WERI-Rb-1 (cell line): ENCODE measurements around the gene TSPAN18.
A peak's percentile ranks its signal among the peaks of the same experiment; 100 is the strongest.

Experiments
- DNase-seq: peaks from one replicate; pipeline ENCODE4 v3.0.0-alpha.2; 2020
- H3K27ac ChIP-seq: fragments of 250-450 bp; sonication (Bioruptor Pico); 2 replicates; pipeline ENCODE4 v1.5.1; 2020; ENCODE audit warnings: mild to moderate bottlenecking, moderate library complexity
- H3K27me3 ChIP-seq: fragments of 250-450 bp; sonication (Bioruptor Pico); 2 replicates; pipeline ENCODE4 v1.5.1; 2021; ENCODE audit warnings: mild to moderate bottlenecking, low read depth, moderate library complexity; ENCODE audit not compliant: insufficient read depth, severe bottlenecking
- H3K36me3 ChIP-seq: fragments of 250-450 bp; sonication (Bioruptor Pico); 2 replicates; pipeline ENCODE4 v1.5.1; 2020; ENCODE audit warnings: mild to moderate bottlenecking, moderate library complexity
- H3K4me3 ChIP-seq: 2 replicates; pipeline ENCODE4 v1.5.1; 2011; ENCODE audit warnings: low read depth, mild to moderate bottlenecking, control low read depth, low read length
- H3K9me3 ChIP-seq: fragments of 250-450 bp; sonication (Bioruptor Pico); 2 replicates; pipeline ENCODE4 v1.5.1; 2021; ENCODE audit warnings: mild to moderate bottlenecking, moderate library complexity; ENCODE audit not compliant: severe bottlenecking
- CTCF ChIP-seq: IDR thresholded peaks from 2 replicates; pipeline ENCODE4 v1.5.1; 2011; ENCODE audit warnings: low read depth, mild to moderate bottlenecking, control low read depth, inconsistent platforms, low read length

TSPAN18 gene

GRCh38 chr11:44875037-44875436, 148.3 kb downstream of the TSPAN18 start:
- H3K27me3 ChIP-seq: no peaks in the 10 kb centered on the region
- 0 out of 2 replicates have a peak overlapping the region, but pooled peaks have one; percentile 11 for H3K27ac ChIP-seq
- DNase-seq: peak; percentile 36
- no peak overlapping the region for H3K4me3 ChIP-seq
- peaks cover 4% of the 10 kb centered on the region for H3K9me3 ChIP-seq
- no peak for TF ChIP-seq CTCF
- H3K36me3 ChIP-seq: no peaks in the 10 kb centered on the region; the same call in 1 of the 2 replicates

GRCh38 chr11:44876194-44876723, 149.5 kb downstream of the TSPAN18 start:
- Histone ChIP-seq H3K36me3 (no peaks in the 10 kb centered on the region; the same call in 1 of the 2 replicates), H3K9me3 (peaks cover 2% of the 10 kb centered on the region), H3K4me3 (no peak overlapping the region), H3K27ac (no peak overlapping the region), H3K27me3 (no peaks in the 10 kb centered on the region)
- no peak for TF ChIP-seq CTCF
- no peak for DNase-seq

GRCh38 chr11:44876906-44877305, 150.1 kb downstream of the TSPAN18 start:
- H3K9me3 ChIP-seq: no peaks in the 10 kb centered on the region
- H3K27ac ChIP-seq: no peak overlapping the region
- H3K4me3 ChIP-seq: no peak overlapping the region
- no peak for TF ChIP-seq CTCF
- no peaks in the 10 kb centered on the region for H3K27me3 ChIP-seq
- no peaks in the 10 kb centered on the region for H3K36me3 ChIP-seq
- DNase-seq: no peak

- no peaks in the 10 kb centered on the region for H3K27me3 ChIP-seq
- DNase-seq: no peak
- no peak for TF ChIP-seq CTCF
- no peaks in the 10 kb centered on the region for H3K9me3 ChIP-seq
- no peaks in the 10 kb centered on the region for H3K36me3 ChIP-seq
- no peak overlapping the region for H3K27ac ChIP-seq
- H3K4me3 ChIP-seq: no peak overlapping the region
Observed at GRCh38 chr11:44877571-44878497, 151.1 kb downstream of the TSPAN18 start.

GRCh38 chr11:44878711-44879110, 151.9 kb downstream of the TSPAN18 start:
- H3K27ac ChIP-seq: no peak overlapping the region
- H3K9me3 ChIP-seq: no peaks in the 10 kb centered on the region
- H3K27me3 ChIP-seq: no peaks in the 10 kb centered on the region
- H3K4me3 ChIP-seq: no peak overlapping the region
- DNase-seq: no peak
- no peaks in the 10 kb centered on the region for H3K36me3 ChIP-seq
- TF ChIP-seq CTCF: no peak
